GM19099 (cell line): ENCODE results near the gene NRG3.

ENCODE experiments used
- POLR2A ChIP-seq: IDR thresholded peaks from 3 replicates; pipeline ENCODE4 v1.6.1; 2011; ENCODE audit warnings: low read depth; ENCODE audit not compliant: insufficient read length; ENCODE audit errors: extremely low read depth

Gene NRG3

GRCh38 chr10:82908751-82909150 lies 1033.8 kb downstream of the NRG3 start:
- no peak for TF ChIP-seq POLR2A

DNA sequence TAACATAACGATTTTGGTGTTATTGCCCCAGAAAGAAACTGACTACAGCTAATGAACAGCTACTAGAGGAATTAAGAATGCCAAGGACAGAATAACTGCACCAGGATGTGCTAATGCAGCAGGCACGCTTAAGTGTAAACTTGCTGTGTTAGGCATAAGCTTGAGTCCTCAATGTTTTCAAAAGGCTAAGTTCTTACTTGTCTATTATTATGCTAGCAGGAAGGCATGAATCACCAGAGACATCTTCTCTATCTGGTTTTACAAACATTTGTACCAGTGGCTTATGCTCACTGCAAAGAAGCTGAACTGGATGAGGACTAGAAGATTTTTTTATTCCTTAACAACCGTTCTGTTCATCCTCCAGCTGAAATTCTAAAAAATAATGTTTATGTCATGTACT lies 1035.3 kb downstream of the NRG3 start:
- no peak for TF ChIP-seq POLR2A

DNA sequence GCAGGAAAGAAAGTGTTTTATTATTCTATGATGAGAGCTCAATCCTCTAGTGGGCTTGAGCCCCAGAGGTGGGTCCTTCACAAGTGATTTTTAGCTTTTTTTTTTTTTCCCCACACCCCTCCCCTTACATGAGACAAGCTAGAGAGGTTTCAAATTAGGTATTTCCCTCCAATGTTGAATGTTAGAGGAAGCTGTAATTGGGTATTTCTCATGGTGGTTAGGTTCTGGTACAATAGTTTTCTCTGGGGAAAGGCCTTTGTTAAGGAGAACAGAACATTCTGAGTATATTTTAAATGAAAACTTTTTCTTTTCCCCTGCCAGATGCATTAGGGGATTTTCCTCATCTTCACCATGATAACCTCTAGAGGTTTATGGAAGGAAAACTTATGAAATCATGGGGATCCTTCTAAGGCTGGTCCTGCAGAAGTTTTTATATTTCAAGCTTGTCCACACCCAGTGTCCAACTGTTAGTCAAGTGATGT lies 1039.7 kb downstream of the NRG3 start:
- TF ChIP-seq POLR2A: no peak

DNA sequence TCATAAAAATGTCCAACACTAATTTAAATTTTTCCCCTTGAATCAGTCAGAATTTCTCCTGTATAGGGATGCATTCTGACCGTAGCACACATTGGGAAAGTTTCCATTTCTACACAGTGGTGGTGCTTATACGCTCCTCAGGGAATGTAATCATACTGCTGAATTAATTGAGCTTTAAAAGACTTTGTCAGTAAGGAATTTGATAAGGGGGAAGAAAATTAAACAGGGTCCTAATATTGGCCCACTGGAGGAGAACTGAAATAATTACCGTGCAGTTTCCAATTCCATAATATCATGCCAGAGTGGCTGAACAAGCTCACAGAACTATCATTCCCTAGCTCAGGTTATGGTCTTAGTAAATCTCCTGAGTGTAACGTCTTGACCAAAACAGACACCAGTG lies 1041.9 kb downstream of the NRG3 start:
- no peak for TF ChIP-seq POLR2A

DNA sequence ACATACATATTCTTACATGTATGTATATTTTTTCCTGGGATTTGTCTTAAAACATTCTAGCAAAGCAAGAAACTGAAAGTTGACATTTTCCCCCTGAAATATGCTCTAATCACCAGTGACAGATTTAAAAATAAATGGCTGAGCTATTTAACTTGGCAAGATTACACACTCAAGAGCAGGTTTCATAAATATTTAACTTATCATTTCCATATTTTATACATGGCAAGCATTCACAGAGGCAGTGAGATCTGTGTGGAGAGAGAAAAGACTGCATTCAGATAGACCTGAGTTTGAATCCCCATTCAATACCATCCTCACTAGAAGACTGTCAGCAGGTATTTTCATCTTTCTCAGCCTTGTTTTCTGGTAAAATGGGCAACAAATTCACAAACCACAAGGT lies 1043.0 kb downstream of the NRG3 start:
- TF ChIP-seq POLR2A: no peak

- TF ChIP-seq POLR2A: no peak
Observed at GRCh38 chr10:82922046-82922445, 1047.1 kb downstream of the NRG3 start.

- no peak for TF ChIP-seq POLR2A
Observed at GRCh38 chr10:82922755-82923154, 1047.8 kb downstream of the NRG3 start.

GRCh38 chr10:82924711-82925110 lies 1049.7 kb downstream of the NRG3 start:
- no peak for TF ChIP-seq POLR2A

DNA sequence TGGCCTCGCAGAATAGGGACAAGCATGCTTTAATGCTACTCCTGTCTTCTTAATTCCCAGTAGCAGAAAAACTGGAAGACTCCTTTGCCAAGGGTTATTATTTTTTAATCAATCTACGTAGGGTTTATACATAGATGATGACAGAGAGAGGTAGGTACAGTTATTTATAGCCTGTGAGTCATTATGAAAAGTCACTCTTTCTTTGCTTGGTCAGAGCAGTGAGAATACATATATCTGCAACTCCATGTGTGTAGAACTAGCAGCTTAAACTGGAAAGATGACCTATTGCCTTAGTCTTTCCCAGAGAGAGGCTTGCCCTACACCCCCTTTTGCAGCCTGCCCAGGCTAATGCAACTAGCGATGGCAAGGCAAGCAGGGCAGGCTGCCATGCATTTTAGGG lies 1050.6 kb downstream of the NRG3 start:
- TF ChIP-seq POLR2A: no peak

DNA sequence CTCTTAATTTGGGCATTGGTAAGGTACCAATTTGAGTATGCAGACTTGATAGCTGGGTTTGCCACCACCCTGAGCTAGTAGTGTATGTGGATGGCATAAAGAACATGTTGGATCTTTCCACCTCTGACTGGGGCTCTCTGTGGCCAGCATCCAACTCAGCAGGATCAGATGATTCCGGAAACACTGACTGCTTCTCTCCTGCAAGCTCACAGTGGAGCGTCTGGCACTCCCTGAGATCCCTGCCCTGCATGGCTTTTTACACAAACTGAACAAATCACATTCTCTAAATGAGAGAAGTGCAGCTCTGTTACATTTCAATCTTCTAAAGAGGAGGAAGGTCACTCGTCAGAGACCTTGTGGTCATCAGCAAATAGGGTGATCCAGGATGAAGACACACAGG lies 1057.5 kb downstream of the NRG3 start:
- TF ChIP-seq POLR2A: no peak

DNA sequence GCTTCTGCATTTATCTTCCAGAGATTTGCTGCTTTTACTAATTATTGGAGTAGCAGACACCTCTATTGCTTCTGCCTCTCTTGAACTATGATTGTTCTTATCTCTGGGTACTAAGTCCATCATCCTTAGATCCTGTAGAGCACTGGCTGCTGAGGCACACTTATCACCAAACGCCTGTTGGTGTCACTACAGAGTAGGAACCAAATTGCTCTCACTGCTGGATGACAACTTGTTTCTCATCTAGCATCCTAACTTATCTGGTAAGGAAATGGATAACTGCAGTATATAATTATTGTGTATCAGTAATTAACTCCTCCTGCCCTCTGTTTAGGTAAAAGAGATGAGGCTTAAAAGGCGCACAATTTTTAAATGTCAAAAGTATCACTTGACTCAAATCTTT lies 1059.4 kb downstream of the NRG3 start:
- TF ChIP-seq POLR2A: no peak

- no peak for TF ChIP-seq POLR2A
Observed at GRCh38 chr10:82934947-82935346, 1060.0 kb downstream of the NRG3 start.

DNA sequence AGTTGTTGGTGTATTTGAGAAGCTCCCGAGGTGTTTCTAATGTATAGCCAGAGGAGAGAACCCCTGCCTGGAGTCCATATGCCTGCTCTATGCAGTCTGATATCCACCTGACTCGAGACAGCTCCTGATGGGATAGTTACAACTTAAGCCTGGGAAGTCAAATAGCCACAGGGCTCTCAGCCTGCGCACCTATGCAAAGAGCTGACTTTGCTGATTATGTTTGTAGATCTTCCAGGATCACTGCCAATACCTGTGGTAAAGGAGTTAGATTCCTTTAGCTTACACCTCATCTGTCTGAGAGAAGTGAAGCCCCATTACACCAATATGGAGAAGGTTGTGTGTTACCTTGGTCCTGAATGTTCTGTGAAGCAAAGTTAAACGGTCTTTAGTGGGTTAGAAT lies 1063.3 kb downstream of the NRG3 start:
- TF ChIP-seq POLR2A: no peak

DNA sequence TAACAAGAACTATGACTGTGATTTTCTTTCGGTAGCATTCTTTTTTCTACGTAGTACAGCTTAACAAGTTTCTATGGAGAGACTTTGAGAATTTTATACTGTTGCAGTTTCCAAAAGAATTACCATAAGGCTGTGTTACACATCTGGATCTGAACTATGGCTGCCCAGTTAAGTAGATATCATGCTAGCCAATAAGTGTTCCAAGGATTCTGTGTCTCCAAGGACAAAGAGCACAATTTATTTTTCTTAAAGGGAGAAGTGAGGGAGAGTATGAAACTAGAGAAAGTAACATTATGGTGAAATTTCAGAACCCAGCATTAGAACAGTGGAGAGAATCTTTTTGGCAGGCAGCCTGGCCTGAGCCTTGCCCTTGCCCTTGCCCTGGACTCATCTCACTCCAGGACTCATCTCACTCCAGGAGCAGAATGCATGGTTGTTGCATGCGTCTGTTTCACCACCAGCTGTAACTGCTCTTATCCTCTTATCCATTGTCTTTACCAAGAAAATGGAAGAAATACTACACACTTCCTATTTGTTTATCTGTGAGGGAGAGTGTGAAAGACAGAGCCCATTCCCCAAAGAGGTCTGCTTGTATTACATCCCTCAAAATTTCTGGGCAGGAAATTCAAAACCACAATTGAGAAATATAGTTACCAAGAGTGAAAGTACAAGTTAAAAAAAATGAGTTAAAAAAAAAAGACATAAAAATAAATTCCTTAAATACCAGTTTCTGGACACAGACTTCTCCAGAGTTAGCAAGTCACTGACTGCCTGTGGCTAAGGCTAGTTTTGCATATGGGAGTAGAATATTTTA lies 1067.5 kb downstream of the NRG3 start:
- no peak for TF ChIP-seq POLR2A

DNA sequence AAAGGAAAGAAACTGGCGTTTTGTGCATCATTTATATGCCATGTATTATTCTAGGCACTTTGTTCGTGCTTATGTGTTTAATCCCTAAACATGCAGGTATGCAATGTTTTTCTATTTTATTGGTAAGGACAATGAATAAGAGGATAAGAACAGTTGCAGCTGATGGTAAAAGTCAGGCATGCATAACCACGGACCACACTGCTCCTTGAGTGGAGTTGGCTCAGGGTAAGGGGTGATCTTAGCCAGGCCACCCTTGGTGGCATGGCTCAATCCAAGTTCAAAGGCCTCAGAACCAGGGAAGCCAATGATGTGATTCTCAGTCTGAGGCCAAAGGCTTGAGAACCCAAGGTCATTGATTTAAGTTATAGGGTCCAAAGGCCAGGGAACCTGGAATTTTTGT lies 1068.1 kb downstream of the NRG3 start:
- no peak for TF ChIP-seq POLR2A

DNA sequence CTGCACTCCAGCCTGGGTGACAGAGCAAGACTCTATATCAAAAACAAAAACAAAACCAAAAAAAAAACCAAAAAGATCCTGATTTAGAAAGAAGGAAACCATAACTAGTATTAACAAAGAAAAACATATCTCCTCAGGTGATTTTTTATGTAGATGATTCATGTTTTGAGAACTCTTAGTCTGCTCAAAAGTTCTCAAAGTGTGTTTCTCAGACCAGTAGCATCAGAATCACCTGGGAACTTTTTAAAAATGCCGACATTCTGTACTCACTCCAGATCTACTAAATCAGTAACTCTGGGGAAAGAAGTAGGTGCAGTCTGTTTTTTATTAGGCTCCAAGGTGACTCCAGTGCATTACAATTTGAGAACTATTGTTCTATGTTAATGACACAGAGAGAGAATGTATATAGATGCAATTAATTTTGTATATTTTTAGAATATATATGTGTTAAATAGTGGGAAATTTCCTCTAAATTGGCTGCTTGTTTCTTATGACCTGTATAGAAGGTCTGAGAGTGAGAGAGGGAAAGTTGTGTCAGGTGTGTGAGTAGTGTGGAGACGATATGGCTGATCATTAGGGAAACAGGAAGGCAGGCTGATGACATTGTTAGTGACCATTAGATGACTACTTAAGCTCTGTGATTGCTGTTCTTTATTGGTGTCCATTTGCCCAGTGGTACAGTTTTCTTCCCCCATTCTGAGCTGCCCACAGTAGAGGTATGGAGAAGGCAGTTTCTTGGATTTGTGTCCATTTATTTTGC lies 1075.0 kb downstream of the NRG3 start:
- TF ChIP-seq POLR2A: no peak
